A549 (cell line): Measurements from ENCODE around the gene CNTNAP2.

Source experiments
- CBX8 ChIP-seq: fragments of 200-600 bp; sonication (generic); IDR thresholded peaks from 2 replicates; pipeline ENCODE4 v1.6.1; 2016
- CTCF ChIP-seq: fragments of >200 bp; sonication (Bioruptor Twin); formaldehyde crosslinking; IDR thresholded peaks from 3 replicates; pipeline ENCODE4 v1.5.1; 2016
- EP300 ChIP-seq, 2 experiments: fragments of >200 bp; sonication (Bioruptor Twin); formaldehyde crosslinking; IDR thresholded peaks; 2 replicates in 1 of 2; 3 replicates in 1 of 2; pipeline ENCODE4 v1.6.1; 2016 to 2017
- KDM1A ChIP-seq: fragments of 200-600 bp; sonication (generic); IDR thresholded peaks from 2 replicates; pipeline ENCODE4 v1.6.1; 2016; ENCODE audit warnings: low read depth, mild to moderate bottlenecking
- POLR2A ChIP-seq: IDR thresholded peaks from 2 replicates; pipeline ENCODE4 v1.6.1; 2012; ENCODE audit warnings: mild to moderate bottlenecking, low read length

GRCh38 chr7:146658604-146659003 lies 542.0 kb downstream of the CNTNAP2 start:
- TF ChIP-seq CBX8 = no peak
- no peak for TF ChIP-seq EP300 (IDR thresholded peaks at IDR 0.05)
- no peak for TF ChIP-seq CTCF
- no peak for TF ChIP-seq POLR2A
- TF ChIP-seq KDM1A = no peak
